EL (cell line): ENCODE data around the gene SV2B.

Experiments
- DNase-seq: peaks from one replicate; pipeline ENCODE4 v3.0.0-alpha.2; 2016

Gene SV2B

DNA sequence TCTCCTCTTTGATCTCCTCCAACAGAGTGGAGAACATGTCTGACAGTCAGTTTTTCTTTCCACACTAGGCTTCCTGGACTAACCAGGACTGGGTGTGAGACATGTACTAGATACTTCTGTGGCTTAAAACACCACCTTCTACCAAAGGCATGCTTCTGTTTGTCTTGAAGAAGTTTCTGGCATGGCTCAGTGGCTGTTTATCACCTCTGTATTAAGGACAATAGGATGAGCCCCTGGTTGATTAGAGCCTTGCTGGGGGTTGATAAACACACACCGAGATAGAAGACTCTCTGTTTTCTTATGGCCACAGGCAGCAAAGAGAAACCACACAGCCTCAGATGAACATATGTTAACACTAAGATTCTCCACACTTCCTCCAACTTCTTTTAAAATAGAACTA, 40.5 kb downstream of the SV2B start:
- no peak for DNase-seq

- DNase-seq: no peak
These were observed 41.0 kb downstream of the SV2B start for GRCh38 chr15:91141097-91141496.

DNA sequence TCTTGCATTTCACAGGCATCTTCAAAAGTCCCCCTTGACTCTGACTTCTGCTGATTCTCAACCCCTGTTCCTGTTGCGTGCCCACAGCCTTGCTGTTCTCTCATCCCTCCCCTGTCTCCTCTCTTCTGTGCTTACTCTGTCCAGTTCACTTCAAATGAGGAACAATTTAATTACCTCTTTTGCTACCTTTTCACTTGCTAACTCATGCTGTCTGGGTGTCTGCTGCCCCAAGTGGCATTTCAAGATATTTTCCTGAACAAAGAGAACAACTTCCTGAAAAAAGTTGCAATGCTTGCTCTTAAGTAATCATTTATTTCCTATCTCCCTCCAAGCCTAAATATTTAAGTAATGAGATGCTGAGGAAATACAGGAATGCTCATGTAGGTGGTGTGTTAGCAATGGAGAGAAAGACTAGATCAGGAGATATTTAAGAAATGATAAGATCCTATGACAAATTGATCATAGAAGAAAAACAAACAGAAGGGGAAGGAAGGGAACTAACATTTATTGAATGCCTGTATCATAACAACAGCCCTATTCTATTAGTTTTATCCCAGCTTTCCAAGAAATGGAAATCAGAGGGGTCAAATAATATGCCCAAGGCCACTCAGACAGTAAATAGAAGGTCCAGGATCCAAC, 42.2 kb downstream of the SV2B start:
- DNase-seq: no peak

DNA sequence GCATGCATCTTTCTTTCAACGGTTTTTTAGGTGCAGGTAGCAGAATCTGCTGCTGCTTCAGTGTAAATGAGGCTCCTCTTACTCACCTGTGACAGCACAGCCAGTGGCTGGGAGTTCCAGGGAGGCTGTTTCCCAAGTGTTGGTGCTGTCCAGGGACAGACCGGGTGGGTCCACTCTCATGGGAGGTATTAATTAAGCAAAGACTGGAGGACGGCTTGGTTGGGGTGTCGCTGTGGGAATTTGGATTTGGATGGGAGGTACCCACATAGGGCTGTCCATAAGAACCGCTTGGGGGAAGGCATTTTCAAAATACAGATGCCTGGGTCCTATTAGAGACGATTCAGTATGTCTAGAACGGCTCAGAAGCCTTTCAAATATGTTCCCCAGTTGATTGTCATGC, 42.9 kb downstream of the SV2B start:
- no peak for DNase-seq

- DNase-seq: no peak
These were observed 46.7 kb downstream of the SV2B start for GRCh38 chr15:91146728-91147127.

DNA sequence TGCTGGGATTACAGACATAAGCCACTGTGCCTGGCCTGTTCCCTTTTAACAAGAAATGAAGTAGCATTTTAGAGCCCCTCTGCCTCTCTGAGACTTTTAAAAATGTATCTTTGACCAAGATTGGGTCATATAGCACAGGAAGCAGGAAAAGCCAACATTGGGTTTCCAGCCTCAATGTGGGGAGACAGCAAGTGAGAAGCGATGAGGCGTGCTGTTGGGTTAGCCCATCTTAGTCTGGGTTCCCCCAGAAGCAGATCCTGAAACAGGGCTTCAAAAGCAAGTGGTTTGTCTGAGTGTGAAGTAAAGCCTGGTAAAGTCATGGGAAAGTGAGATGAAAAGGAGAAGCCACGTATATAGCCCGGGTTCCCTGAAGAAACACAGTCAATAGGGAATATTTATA, 48.2 kb downstream of the SV2B start:
- no peak for DNase-seq

- DNase-seq: no peak
These were observed 50.6 kb downstream of the SV2B start for GRCh38 chr15:91150502-91151160.

GRCh38 chr15:91151781-91152563, 51.9 kb downstream of the SV2B start:
- no peak for DNase-seq

DNA sequence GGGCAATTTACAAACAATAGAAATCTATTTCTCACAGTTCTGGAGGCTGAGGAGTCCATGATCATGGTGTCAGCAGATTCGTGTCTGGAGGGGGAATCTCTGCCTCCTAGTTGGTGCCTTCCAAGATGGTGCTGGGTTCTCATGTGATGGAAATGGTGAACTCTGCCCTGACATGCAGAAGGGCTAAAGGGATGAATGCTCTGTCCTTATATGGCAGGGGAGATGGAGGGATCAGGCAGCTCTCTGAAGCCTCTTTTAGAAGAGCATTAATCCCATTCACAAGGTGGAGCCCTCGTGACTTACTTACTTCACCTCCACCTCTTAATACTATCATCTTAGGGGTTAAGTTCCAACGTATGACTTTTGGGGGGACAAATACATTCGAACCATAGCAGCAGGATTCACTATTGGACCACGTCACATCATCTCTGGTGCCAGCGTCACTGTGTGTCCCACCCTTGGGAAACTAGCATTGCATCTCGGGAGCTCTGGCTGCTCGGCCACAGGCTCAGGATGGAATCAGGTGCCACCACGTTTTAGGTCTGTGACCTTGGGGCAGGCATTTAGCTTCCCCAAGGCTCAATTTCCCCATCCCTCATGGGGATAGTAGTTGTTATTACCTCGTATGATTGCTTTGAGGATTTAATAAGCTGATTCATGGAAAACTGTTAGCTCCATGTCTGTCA, 53.0 kb downstream of the SV2B start:
- no peak for DNase-seq

DNA sequence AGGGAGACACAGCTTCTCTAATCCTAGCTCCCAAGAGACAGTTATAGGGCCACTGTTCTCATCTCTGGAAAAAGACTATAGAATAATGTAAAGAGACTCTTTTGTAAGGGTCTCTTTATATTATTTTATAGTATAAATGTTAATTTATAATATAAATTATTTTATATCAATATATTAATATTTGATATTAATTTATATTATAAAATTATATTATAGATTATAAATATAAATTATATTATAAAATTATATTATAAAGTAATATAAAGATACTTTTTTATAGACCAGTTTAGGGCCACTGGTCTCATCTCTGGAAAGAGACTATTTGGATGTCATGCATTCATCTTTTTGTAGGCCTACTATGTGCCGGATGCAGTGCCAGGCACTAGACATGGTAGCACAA, 53.9 kb downstream of the SV2B start:
- no peak for DNase-seq

- no peak for DNase-seq
These were observed 56.2 kb downstream of the SV2B start for GRCh38 chr15:91156175-91156726.

DNA sequence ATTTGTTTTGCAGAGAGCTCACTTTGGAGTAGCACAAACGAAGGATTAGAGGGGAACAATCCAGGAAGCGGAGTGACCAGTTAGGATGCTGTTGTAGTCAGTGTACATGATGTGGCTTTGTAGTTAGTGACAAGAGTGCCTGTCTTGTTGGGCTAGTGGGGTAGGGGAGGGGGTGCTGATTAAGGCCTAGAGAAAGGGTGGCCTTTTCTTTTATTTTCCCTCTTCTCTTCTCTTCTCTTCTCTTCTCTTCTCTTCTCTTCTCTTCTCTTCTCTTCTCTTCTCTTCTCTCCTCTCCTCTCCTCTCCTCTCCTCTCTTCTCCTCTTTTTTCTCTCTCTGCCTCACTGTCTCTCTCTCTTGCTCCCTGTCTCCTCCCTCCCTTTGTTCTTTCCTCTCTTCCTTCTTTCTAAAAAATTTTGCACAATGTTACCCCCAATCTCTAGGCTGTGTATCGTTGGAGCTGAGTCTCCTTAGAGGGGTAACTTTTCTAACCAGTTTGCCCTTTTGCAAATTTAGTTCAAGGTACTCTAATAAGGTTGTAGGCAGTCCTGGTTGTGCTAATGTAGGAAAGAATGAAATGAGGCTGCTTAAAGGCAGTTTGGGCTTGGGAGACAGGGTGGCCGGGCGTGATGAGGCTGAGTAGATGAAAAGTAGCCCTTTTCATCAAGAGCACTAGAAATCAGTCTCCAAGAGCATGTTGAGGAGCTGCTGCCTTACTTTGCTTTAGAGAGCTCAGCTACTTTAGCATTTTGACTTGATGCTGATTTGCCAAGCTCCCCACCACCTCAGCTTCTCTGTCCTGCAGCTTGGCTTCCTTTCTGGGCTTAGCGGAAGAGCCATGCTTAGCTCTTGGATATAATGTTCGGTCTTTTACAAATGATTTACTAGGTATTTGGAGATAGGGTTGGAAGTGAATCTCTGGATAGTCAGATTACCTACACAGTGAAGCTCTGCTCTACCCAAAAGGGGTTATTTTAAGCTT, 58.6 kb downstream of the SV2B start:
- no peak for DNase-seq

GRCh38 chr15:91165850-91166249, 65.8 kb downstream of the SV2B start:
- no peak for DNase-seq

GRCh38 chr15:91168457-91168856, 68.4 kb downstream of the SV2B start:
- no peak for DNase-seq

- DNase-seq: no peak
These were observed 71.3 kb downstream of the SV2B start for GRCh38 chr15:91171334-91171733.

GRCh38 chr15:91182101-91182500, 82.0 kb downstream of the SV2B start:
- no peak for DNase-seq

GRCh38 chr15:91183596-91183995, 83.5 kb downstream of the SV2B start:
- DNase-seq: no peak

DNA sequence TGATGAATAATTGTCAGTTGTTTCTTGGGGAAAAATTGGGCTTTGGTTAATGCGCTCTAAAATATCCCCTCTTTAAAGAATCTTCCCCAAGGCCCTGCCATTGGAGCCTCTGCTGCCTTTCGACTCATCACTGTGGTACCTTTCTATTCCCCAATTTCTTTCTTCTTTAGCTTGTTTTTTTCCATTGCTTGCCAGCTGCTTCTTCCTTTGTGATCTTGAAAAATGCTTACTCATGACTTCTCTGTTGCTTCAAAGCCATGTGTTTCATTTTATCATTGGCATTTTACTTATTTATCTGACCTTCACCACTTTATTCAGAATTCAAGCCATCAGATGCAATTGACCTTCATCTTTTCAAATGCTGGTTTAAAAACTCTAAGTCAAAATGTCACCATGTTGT, 84.4 kb downstream of the SV2B start:
- DNase-seq: no peak

- peak; percentile 4 for DNase-seq
These were observed 87.0 kb downstream of the SV2B start for GRCh38 chr15:91186904-91187656.

DNA sequence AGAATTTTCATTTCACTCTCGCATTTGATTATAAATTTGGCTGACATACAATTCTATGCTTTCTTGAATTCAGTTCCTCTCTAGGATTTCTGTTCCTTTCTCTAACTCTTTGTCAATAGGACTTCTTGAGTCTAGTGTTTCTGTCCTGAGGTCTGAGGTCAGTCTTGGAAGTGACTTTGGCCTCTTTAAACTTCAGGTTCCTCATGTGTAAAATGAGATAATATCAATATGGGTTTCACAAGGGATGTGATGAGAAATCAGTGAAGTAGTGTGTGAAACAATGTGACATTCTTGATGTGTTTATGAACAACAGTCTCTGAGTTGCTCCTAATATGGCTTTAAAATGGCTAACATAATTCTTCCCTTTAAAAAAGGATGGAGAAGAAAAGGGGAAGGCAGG, 92.2 kb downstream of the SV2B start:
- no peak for DNase-seq

- DNase-seq: no peak
These were observed 92.8 kb downstream of the SV2B start for GRCh38 chr15:91192690-91193377.
